Mucosa of descending colon (tissue), 3 donors: ENCODE data around the gene MLH1. TPM values are rescaled to one million over a fixed set of nuclear protein-coding genes. Genes with fewer than 3 reads are reported as not detected.

Source experiments
- ATAC-seq: fragments of 200-7000 bp; cut with Tn5 transposase; one replicate; pipeline ENCODE4 v1.9.1; 2020; ENCODE audit warnings: mild to moderate bottlenecking, moderate library complexity
- DNase-seq, 3 donors: peaks; one replicate each; pipeline ENCODE4 v3.0.0-alpha.2; 2020
- H3K36me3 ChIP-seq: fragments of 200-600 bp; one replicate; pipeline ENCODE4 v1.8.0; 2021; ENCODE audit warnings: low read depth, mild to moderate bottlenecking
- H3K4me1 ChIP-seq: fragments of 200-600 bp; one replicate; pipeline ENCODE4 v1.8.0; 2021; ENCODE audit warnings: low read depth, mild to moderate bottlenecking
- H3K4me3 ChIP-seq: fragments of 200-600 bp; one replicate; pipeline ENCODE4 v1.8.0; 2021; ENCODE audit warnings: mild to moderate bottlenecking
- H3K9me3 ChIP-seq: fragments of 200-600 bp; one replicate; pipeline ENCODE4 v1.8.0; 2021; ENCODE audit warnings: mild to moderate bottlenecking
- intact Hi-C, 2 donors: fragments of 100-400 bp; cut with DNase I in 1 of 2; cut with micrococcal nuclease in 1 of 2; formaldehyde crosslinking; loops; one replicate each; pipeline versions ENCODE4 v1.11.0 to v1.11.1; 2022; cut with DNase I, micrococcal nuclease
- total RNA-seq, 3 donors: library from RNA; stranded (reverse); fragmentation: NEBNext Ultra II Directional in 2 of 3; extraction: Animal tissue kit (Norgen Biotek cat#: 25700) in 2 of 3; gene quantifications; one replicate each; pipeline versions ENCODE4 v1.2.1 to v1.2.4, GENCODE V29; 2021 to 2023
- TF ChIP-seq, protein P1 (sequence below): fragments of 200-600 bp; IDR thresholded peaks from one replicate; pipeline ENCODE4 v1.8.0; 2022; ENCODE audit warnings: antibody characterized with exemption, mild to moderate bottlenecking
- donor health status: DM: no; HTN: no; CAD: no; lungs with moderate emphysema.
- donor health status: DM: no; HTN: no; CAD: no.
- donor health status: DM: no; HTN: yes; CAD: no.

The MLH1 gene
- total RNA-seq, 3 donors from 2014 or later, result 15.4 to 25.9 (median 23.7) TPM

DNA sequence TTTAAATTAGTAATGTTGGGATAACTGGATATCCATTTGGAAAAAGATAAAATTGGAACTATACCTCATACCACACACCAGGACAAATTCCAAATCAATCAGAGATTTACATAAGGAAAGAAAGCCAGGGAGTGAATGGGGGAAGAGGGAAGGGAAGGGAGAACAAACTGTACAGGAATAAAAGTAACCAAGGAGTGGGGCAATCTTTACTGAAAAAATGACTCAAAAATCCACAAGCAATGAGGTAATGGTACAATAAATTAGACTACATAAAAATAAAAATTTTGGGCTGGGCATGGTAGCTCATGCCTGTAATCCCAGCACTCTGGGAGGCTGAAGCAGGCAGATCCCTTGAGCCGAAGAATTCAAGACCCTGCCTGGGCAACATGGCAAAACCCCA, 82.6 kb downstream of the MLH1 start:
- intact Hi-C loops, result no loop called here
- no peak overlapping the region for H3K4me3 ChIP-seq
- no peaks in the 10 kb centered on the region for H3K9me3 ChIP-seq
- DNase-seq, result no peak
- TF ChIP-seq, protein P1, sequence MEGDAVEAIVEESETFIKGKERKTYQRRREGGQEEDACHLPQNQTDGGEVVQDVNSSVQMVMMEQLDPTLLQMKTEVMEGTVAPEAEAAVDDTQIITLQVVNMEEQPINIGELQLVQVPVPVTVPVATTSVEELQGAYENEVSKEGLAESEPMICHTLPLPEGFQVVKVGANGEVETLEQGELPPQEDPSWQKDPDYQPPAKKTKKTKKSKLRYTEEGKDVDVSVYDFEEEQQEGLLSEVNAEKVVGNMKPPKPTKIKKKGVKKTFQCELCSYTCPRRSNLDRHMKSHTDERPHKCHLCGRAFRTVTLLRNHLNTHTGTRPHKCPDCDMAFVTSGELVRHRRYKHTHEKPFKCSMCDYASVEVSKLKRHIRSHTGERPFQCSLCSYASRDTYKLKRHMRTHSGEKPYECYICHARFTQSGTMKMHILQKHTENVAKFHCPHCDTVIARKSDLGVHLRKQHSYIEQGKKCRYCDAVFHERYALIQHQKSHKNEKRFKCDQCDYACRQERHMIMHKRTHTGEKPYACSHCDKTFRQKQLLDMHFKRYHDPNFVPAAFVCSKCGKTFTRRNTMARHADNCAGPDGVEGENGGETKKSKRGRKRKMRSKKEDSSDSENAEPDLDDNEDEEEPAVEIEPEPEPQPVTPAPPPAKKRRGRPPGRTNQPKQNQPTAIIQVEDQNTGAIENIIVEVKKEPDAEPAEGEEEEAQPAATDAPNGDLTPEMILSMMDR, result no peak
- H3K36me3 ChIP-seq, result no peaks in the 10 kb centered on the region
- ATAC-seq, result no peak
- H3K4me1 ChIP-seq, result no peaks in the 10 kb centered on the region

DNA sequence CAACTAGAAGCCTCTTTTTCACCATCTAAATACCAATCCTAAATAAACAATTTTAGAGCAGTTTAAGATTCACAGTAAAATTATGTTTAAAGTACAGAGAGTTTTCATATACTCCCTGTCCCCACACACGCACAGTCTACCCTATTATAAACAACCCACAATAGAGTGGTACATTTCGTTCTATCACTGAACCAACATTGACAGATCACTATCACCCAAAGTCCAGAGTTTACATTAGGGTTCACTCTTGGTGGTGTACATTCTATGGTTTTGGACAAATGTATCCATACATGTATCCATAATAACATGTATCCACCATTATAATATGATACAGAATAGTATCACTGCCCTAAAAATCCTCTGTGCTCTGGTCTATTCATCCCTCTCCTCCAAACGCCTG, 89.0 kb downstream of the MLH1 start:
- DNase-seq, result no peak
- H3K36me3 ChIP-seq, result peaks cover 4% of the 10 kb centered on the region
- intact Hi-C loops, result no loop called here

DNA sequence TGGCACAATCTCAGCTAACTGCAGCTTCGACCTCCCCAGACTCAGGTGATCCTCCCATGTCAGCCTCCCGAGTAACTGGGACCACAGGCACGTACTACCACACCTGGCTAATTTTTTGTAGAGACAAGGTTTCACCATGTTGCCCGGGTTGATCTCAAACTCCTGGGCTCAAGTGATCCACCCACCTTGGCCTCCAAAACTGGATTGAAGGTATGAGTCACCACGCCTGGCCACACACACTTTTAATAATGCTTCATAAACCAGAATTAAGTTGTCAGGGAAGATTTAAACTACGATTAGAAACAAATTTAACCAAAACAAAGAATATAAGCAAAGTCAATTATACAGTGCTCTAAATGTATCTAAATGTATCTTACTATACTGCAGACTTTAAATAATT, 93.6 kb downstream of the MLH1 start:
- TF ChIP-seq, protein P1, result no peak
- intact Hi-C loops, result no loop called here
- DNase-seq, result no peak
- no peak for ATAC-seq
- Histone ChIP-seq H3K9me3 (no peaks in the 10 kb centered on the region), H3K36me3 (peaks cover 4% of the 10 kb centered on the region), H3K4me3 (no peak overlapping the region), H3K4me1 (no peaks in the 10 kb centered on the region)

More for the DNA sequence above, 89.0 kb downstream of the MLH1 start:
- no peak for ATAC-seq
- Histone ChIP-seq H3K4me3 (no peak overlapping the region), H3K9me3 (no peaks in the 10 kb centered on the region), H3K4me1 (no peaks in the 10 kb centered on the region)
- TF ChIP-seq, protein P1, result no peak

DNA sequence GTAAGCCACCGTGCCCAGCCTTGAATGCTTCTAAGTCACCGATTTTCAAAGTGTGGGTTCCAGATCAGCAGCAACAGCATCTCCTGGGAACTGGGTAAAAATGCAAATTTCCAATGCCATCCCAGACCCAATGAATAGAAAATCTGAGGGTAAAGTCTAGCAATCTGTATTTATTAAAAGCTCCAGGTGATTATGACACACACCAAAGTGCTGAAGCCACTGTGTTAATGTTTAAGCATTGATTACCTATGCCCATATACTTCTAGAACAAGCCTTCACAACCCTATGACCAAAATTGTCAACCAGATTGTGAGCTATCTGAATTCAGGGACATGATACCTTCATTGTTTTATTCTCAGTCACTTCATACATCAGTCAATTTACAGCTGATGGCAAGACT, 94.6 kb downstream of the MLH1 start:
- intact Hi-C loops, result no loop called here

DNA sequence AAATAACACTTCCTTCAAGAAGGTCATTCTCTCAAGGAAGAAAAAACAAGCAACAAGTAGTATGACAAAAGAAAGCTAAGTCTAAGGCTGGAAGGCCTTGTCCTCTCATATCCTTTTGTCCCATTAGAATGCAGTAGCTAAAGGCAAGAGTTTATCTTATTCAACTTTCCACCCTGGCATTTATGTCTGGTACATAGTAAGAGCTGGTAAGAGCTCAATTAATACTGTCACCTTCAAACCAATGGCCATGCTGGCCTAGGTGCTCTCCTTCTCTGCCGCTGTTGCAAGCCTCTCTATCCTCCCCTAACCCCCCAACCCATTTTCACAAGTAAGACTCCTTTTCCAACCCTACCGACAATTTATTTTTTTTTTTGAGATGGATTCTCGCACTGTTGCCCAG, 99.2 kb downstream of the MLH1 start:
- intact Hi-C loops, result no loop called here
- Histone ChIP-seq H3K36me3 (no peaks in the 10 kb centered on the region), H3K4me3 (no peak overlapping the region)

More for the DNA sequence above, 94.6 kb downstream of the MLH1 start:
- Histone ChIP-seq H3K4me3 (no peak overlapping the region), H3K36me3 (peaks cover 4% of the 10 kb centered on the region), H3K9me3 (no peaks in the 10 kb centered on the region), H3K4me1 (no peaks in the 10 kb centered on the region)
- ATAC-seq, result no peak
- no peak for DNase-seq
- TF ChIP-seq, protein P1, result no peak

More for the DNA sequence above, 99.2 kb downstream of the MLH1 start:
- Histone ChIP-seq H3K9me3 (no peaks in the 10 kb centered on the region), H3K4me1 (no peaks in the 10 kb centered on the region)
- ATAC-seq (no peak), DNase-seq (no peak)
- TF ChIP-seq, protein P1, result no peak
